Stimulated activated naive CD4-positive, alpha-beta T cell treated with Interleukin-2 at 50 U/mL for 16 hours (primary cell): ENCODE data around the gene GAK.
"Not testable (repeated sequence)": the region's sequence is repeated elsewhere in the genome, so short reads cannot be mapped to it uniquely, and the experiment has no call there.

ENCODE experiments used
- DNase-seq: peaks from one replicate; lab custom pipeline; 2025; lab: John Stamatoyannopoulos, UW

Gene GAK

GRCh38 chr4:813900-814299 is 118.2 kb downstream of the GAK start:
- no peak for DNase-seq

DNA sequence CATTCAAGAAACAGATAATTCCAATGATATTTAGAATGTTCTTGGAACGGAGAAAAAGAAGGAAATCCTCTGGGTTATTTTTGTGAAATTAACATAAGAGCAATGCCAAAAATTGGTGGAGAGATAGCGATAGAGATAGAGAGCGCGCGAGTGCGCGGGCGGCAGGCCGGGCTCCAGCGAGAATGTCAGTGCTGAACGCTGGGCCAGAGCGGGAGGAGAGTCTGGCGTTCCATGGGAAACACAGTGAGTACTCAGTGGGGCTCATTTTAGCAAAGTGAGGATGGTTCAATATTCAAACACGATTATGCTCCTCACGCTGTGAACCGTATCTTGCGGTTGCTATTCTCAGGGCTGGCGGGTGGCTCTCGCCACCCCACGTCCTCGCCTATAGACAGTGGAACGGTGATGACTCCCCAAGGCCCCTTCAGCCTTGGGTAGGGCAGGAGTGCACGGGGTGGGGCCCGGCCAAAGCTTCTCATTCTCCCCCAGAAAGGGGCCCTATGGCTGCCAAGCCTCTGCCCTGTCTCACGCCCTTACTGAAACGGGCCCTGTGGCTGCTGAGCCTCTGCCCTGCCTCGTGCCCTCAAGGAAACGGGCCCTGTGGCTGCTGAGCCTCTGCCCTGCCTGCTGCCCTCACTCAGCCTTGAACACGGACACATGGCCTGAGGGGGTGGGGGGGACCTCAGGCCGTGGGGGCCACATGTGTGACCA is 123.1 kb downstream of the GAK start:
- no peak for DNase-seq

DNA sequence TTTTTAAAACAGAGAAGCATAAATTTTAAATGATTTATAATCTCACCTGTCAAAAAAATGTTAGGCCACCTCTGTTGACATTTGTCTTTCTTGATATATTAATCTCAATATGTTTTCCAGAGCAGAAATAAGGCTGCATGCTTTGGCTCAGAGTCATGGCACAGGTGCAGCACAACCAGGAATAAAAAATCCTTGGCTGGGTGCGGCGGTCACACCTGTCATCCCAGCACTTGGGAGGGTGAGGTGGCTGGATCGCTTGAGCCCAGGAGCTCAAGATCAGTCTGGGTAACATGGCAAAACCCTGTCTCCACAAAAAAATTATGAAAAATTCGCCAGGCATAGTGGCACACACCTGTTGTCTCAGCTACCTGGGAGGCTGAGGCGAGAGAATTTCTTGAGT is 124.3 kb downstream of the GAK start:
- no peak for DNase-seq

GRCh38 chr4:806979-807378 is 125.1 kb downstream of the GAK start:
- not testable (repeated sequence) for DNase-seq

DNA sequence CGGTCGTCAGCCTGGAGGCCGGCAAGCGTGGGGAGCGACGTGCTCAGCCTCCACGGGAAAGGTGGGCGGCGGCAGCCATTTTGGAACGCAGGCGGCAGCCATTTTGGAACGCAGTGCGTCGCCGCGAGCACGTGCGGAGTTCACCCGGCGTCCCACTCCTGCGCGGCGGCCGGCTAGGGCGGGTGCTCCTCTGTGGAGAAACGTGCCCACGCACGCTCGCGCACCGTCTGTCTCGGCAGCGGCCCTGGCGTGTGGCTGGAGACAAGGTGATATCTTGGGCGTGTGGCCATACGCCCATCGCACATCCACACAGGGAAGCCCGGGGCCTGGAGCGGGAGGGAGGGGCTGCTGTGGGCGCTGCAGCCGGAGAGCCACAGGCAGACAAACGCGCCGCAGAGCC is 127.3 kb downstream of the GAK start:
- no peak for DNase-seq

DNA sequence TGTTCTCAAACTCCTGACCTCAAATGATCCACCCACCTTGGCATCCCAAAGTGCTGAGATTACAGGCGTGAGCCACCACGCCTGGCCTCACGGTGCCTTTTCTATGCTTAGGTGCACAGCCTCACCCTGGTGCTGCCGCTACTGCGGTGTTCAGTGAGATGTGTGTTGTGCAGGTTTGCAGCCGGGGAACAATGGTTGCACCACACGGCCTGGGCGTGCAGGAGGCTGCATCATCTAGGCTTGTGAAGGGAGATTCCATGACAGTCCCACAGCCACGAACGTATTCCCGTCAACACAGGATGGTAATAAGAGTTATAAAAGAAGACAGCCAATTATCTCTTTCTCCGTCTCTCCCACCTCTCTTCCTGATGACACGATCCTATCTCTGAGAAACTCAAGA is 128.2 kb downstream of the GAK start:
- DNase-seq = no peak

DNA sequence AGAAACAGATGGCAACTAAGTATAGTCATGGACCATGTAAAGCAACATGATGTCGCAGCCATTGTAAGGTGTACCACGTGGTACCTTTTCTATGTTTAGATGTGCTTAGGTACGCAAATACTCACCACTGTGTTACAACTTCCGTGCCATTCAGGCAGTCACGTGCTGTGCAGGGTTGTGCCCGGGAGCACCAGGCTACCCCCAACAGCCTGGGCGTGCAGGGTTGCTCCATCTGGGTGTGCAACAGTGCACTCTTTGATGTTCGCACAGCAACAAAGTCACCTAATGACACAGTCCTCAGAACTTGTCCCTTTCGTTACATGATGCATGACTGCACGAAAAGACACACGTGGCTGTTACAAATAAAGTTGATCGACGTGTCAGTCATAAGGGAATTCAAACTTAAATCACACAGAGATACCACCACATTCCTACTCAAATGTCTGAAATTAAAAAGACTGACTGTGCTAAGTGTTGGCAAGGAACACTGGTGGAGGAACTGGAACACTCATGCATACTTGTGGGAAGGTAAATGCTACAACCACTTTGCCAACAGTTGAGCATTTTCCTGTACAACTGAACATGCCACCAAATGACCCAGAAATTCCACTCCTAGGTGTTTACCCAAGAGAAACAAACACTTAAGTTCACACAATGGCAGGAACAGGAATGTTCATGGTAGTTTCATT is 130.5 kb downstream of the GAK start:
- no peak for DNase-seq
